SK-N-MC (cell line): ENCODE measurements around the gene SPTB.

Source experiments
- EZH2 ChIP-seq: fragments of 200-600 bp; sonication (generic); IDR thresholded peaks from one replicate; pipeline ENCODE4 v1.6.1; 2017; ENCODE audit warnings: antibody characterized with exemption
- FOXP2 ChIP-seq: optimal IDR thresholded peaks from 2 replicates; pipeline ENCODE3; 2011; ENCODE audit warnings: mild to moderate bottlenecking, moderate library complexity; ENCODE audit not compliant: insufficient read depth; ENCODE audit errors: extremely low read length, control extremely low read depth
- POLR2AphosphoS5 ChIP-seq: IDR thresholded peaks from 2 replicates; pipeline ENCODE4 v1.6.1; 2012; ENCODE audit warnings: mild to moderate bottlenecking, low read depth, low read length, borderline replicate concordance

GRCh38 chr14:64705381-64706118 is 174.2 kb downstream of the SPTB start:
- no peak for TF ChIP-seq EZH2
- TF ChIP-seq POLR2AphosphoS5, result no peak
- no peak for TF ChIP-seq FOXP2
